IPS-20b (cell line): ENCODE measurements around the gene CCDC85A.

Experiments
- H3K27ac ChIP-seq: one replicate; pipeline ENCODE4 v1.5.1; 2013; ENCODE audit warnings: low read length
- H3K27me3 ChIP-seq: 2 replicates; pipeline ENCODE4 v1.6.1; 2013; ENCODE audit warnings: mild to moderate bottlenecking, low read length, inconsistent platforms; ENCODE audit not compliant: insufficient read depth
- H3K36me3 ChIP-seq: 2 replicates; pipeline ENCODE4 v1.6.1; 2013; ENCODE audit warnings: low read depth, mild to moderate bottlenecking, inconsistent platforms, low read length, moderate library complexity; ENCODE audit not compliant: insufficient read depth
- H3K4me1 ChIP-seq: 2 replicates; pipeline ENCODE4 v1.6.1; 2013; ENCODE audit warnings: mild to moderate bottlenecking, control low read depth, inconsistent platforms, low read length, moderate library complexity; ENCODE audit not compliant: insufficient read depth
- H3K4me3 ChIP-seq: 2 replicates; pipeline ENCODE4 v1.5.1; 2013; ENCODE audit warnings: mild to moderate bottlenecking, low read length, inconsistent platforms
- H3K9ac ChIP-seq: 2 replicates; pipeline ENCODE4 v1.6.1; 2013; ENCODE audit warnings: low read depth, mild to moderate bottlenecking, inconsistent platforms, low read length, moderate library complexity
- H3K9me3 ChIP-seq: 2 replicates; pipeline ENCODE4 v1.6.1; 2013; ENCODE audit warnings: mild to moderate bottlenecking, low read depth, low read length, inconsistent platforms; ENCODE audit not compliant: insufficient read depth

The CCDC85A gene

GRCh38 chr2:56338232-56338631, 154.4 kb downstream of the CCDC85A start:
- H3K9me3 ChIP-seq = no peaks in the 10 kb centered on the region
- peaks cover 31% of the 10 kb centered on the region; the same call in 1 of the 2 replicates for H3K4me1 ChIP-seq
- H3K27ac ChIP-seq = no peak overlapping the region
- no peaks in the 10 kb centered on the region for H3K27me3 ChIP-seq
- H3K9ac ChIP-seq = no peak overlapping the region
- H3K36me3 ChIP-seq = no peaks in the 10 kb centered on the region
- H3K4me3 ChIP-seq = no peak overlapping the region

- Histone ChIP-seq H3K27me3 (no peaks in the 10 kb centered on the region), H3K4me1 (peaks cover 23% of the 10 kb centered on the region), H3K4me3 (no peak overlapping the region), H3K9ac (no peak overlapping the region), H3K36me3 (no peaks in the 10 kb centered on the region), H3K9me3 (no peaks in the 10 kb centered on the region), H3K27ac (no peak overlapping the region)
These were observed 161.0 kb downstream of the CCDC85A start for GRCh38 chr2:56344771-56345170.

GRCh38 chr2:56347881-56348280, 164.1 kb downstream of the CCDC85A start:
- Histone ChIP-seq H3K9me3 (no peaks in the 10 kb centered on the region), H3K36me3 (no peaks in the 10 kb centered on the region), H3K9ac (no peak overlapping the region), H3K4me3 (no peak overlapping the region), H3K27ac (no peak overlapping the region), H3K27me3 (no peaks in the 10 kb centered on the region), H3K4me1 (peaks cover 23% of the 10 kb centered on the region)

GRCh38 chr2:56348392-56349210, 164.8 kb downstream of the CCDC85A start:
- Histone ChIP-seq H3K36me3 (no peaks in the 10 kb centered on the region), H3K4me3 (no peak overlapping the region), H3K9ac (no peak overlapping the region), H3K27ac (no peak overlapping the region), H3K9me3 (no peaks in the 10 kb centered on the region), H3K4me1 (peaks cover 23% of the 10 kb centered on the region), H3K27me3 (no peaks in the 10 kb centered on the region)

GRCh38 chr2:56357655-56358295, 174.0 kb downstream of the CCDC85A start:
- Histone ChIP-seq H3K27ac (no peak overlapping the region), H3K9ac (no peak overlapping the region), H3K9me3 (no peaks in the 10 kb centered on the region), H3K36me3 (no peaks in the 10 kb centered on the region), H3K4me1 (no peaks in the 10 kb centered on the region), H3K27me3 (no peaks in the 10 kb centered on the region), H3K4me3 (no peak overlapping the region)

- no peaks in the 10 kb centered on the region for H3K27me3 ChIP-seq
- H3K9me3 ChIP-seq = no peaks in the 10 kb centered on the region
- H3K9ac ChIP-seq = no peak overlapping the region
- H3K4me1 ChIP-seq = no peaks in the 10 kb centered on the region
- no peak overlapping the region for H3K4me3 ChIP-seq
- no peaks in the 10 kb centered on the region for H3K36me3 ChIP-seq
- no peak overlapping the region for H3K27ac ChIP-seq
These were observed 178.1 kb downstream of the CCDC85A start for GRCh38 chr2:56361844-56362243.

GRCh38 chr2:56364902-56365301, 181.1 kb downstream of the CCDC85A start:
- Histone ChIP-seq H3K36me3 (no peaks in the 10 kb centered on the region), H3K9me3 (no peaks in the 10 kb centered on the region), H3K4me3 (no peak overlapping the region), H3K9ac (no peak overlapping the region), H3K4me1 (no peaks in the 10 kb centered on the region), H3K27me3 (no peaks in the 10 kb centered on the region), H3K27ac (no peak overlapping the region)

GRCh38 chr2:56369316-56369715, 185.5 kb downstream of the CCDC85A start:
- no peak overlapping the region for H3K4me3 ChIP-seq
- no peaks in the 10 kb centered on the region for H3K4me1 ChIP-seq
- H3K27me3 ChIP-seq = no peaks in the 10 kb centered on the region
- no peaks in the 10 kb centered on the region for H3K36me3 ChIP-seq
- no peaks in the 10 kb centered on the region for H3K9me3 ChIP-seq
- no peak overlapping the region for H3K9ac ChIP-seq
- no peak overlapping the region for H3K27ac ChIP-seq

- Histone ChIP-seq H3K9ac (no peak overlapping the region), H3K36me3 (no peaks in the 10 kb centered on the region), H3K4me1 (no peaks in the 10 kb centered on the region), H3K27ac (no peak overlapping the region), H3K27me3 (no peaks in the 10 kb centered on the region), H3K9me3 (no peaks in the 10 kb centered on the region), H3K4me3 (no peak overlapping the region)
These were observed 188.4 kb downstream of the CCDC85A start for GRCh38 chr2:56372071-56372656.

- Histone ChIP-seq H3K4me1 (no peaks in the 10 kb centered on the region), H3K27me3 (no peaks in the 10 kb centered on the region), H3K9me3 (no peaks in the 10 kb centered on the region), H3K27ac (no peak overlapping the region), H3K9ac (no peak overlapping the region), H3K36me3 (no peaks in the 10 kb centered on the region), H3K4me3 (no peak overlapping the region)
These were observed 191.5 kb downstream of the CCDC85A start for GRCh38 chr2:56375251-56375650.

GRCh38 chr2:56376699-56377665, 193.2 kb downstream of the CCDC85A start:
- Histone ChIP-seq H3K9me3 (no peaks in the 10 kb centered on the region), H3K4me1 (no peaks in the 10 kb centered on the region), H3K27me3 (no peaks in the 10 kb centered on the region), H3K4me3 (no peak overlapping the region), H3K27ac (no peak overlapping the region), H3K9ac (no peak overlapping the region), H3K36me3 (no peaks in the 10 kb centered on the region)
